Hepatocyte (in vitro differentiated cells): ENCODE data around the gene SEMA4C.

Experiments used
- CTCF ChIP-seq: fragments of 200-600 bp; sonication (generic); IDR thresholded peaks from 2 replicates; pipeline ENCODE4 v1.5.1; 2016; ENCODE audit warnings: antibody characterized with exemption, mild to moderate bottlenecking; ENCODE audit not compliant: poor library complexity
- EZH2 ChIP-seq: fragments of 200-600 bp; sonication (generic); IDR thresholded peaks from 2 replicates; pipeline ENCODE4 v1.6.1; 2016; ENCODE audit warnings: antibody characterized with exemption, mild to moderate bottlenecking, borderline replicate concordance
- EZH2phosphoT487 ChIP-seq: fragments of 200-600 bp; sonication (generic); IDR thresholded peaks from one replicate; pipeline ENCODE4 v1.6.1; 2018; ENCODE audit warnings: antibody characterized with exemption, mild to moderate bottlenecking, low read depth, moderate library complexity; ENCODE audit not compliant: unreplicated experiment, severe bottlenecking

GRCh38 chr2:96861074-96861473 is 8.8 kb downstream of the SEMA4C start:
- no peak for TF ChIP-seq CTCF
- TF ChIP-seq EZH2, result no peak
- TF ChIP-seq EZH2phosphoT487, result no peak
